H1 (cell line): ENCODE results near the gene MAML3. TPM values are rescaled to one million over a fixed set of nuclear protein-coding genes. Genes with fewer than 3 reads are reported as not detected.

Experiments used
- CTCF ChIA-PET: fragments of 300-600 bp; sonication (Branson Sonifier 250); formaldehyde crosslinking; loops from one replicate; lab custom pipeline; 2021; ENCODE audit not compliant: partially characterized antibody; lab: Charles Lee
- POLR2A ChIA-PET: fragments of 300-600 bp; sonication (Branson Sonifier 250); formaldehyde crosslinking; loops from one replicate; lab custom pipeline; 2021; ENCODE audit warnings: inconsistent platforms; ENCODE audit not compliant: partially characterized antibody; lab: Charles Lee
- DNase-seq, 2 experiments: peaks; one replicate each; pipeline versions ENCODE4 v3.0.0 to v3.0.0-alpha.2; 2010 to 2022; ENCODE audit warnings: low spot score in 2 of 2, low read depth in 1 of 2, mixed read lengths in 1 of 2
- FAIRE-seq: peaks from 2 replicates; lab custom pipeline; 2011; peaks lifted over from hg19 to GRCh38; lab: Jason Lieb, UNC
- H2AFZ ChIP-seq: 2 replicates; pipeline ENCODE4 v1.8.1; 2012; ENCODE audit warnings: low read length, inconsistent platforms
- H2AK5ac ChIP-seq: 2 replicates; pipeline ENCODE4 v1.6.1; 2013; ENCODE audit warnings: low read depth, low read length
- H2BK120ac ChIP-seq: replicated peaks from 2 replicates; pipeline ENCODE3; 2013; ENCODE audit warnings: low read depth, low read length, inconsistent platforms
- H2BK12ac ChIP-seq: 2 replicates; pipeline ENCODE4 v1.6.1; 2013; ENCODE audit warnings: low read depth, low read length
- H2BK15ac ChIP-seq: 2 replicates; pipeline ENCODE4 v1.6.1; 2013; ENCODE audit warnings: low read length
- H2BK20ac ChIP-seq: 2 replicates; pipeline ENCODE4 v1.6.1; 2013; ENCODE audit warnings: low read length
- H2BK5ac ChIP-seq: 2 replicates; pipeline ENCODE4 v1.6.1; 2013; ENCODE audit warnings: low read depth, low read length
- H3K14ac ChIP-seq: 2 replicates; pipeline ENCODE4 v1.6.1; 2013; ENCODE audit warnings: inconsistent platforms; ENCODE audit not compliant: insufficient read length
- H3K18ac ChIP-seq: 2 replicates; pipeline ENCODE4 v1.6.1; 2013; ENCODE audit warnings: low read length; ENCODE audit errors: extremely low read depth
- H3K23ac ChIP-seq: 2 replicates; pipeline ENCODE4 v1.6.1; 2013; ENCODE audit warnings: inconsistent platforms; ENCODE audit not compliant: insufficient read length
- H3K23me2 ChIP-seq: 2 replicates; pipeline ENCODE4 v1.6.1; 2013; ENCODE audit warnings: low read depth, low read length
- H3K27ac ChIP-seq: 2 replicates; pipeline ENCODE4 v1.6.1; 2011; ENCODE audit warnings: low read depth, low read length, inconsistent platforms
- H3K27me3 ChIP-seq, 4 experiments: replicated peaks in 1 of 4; 1 replicate in 1 of 4; 2 replicates in 3 of 4; pipeline versions ENCODE4 v1.6.1 to v1.8.1; 2011 to 2013; ENCODE audit warnings: low read length in 3 of 4, mild to moderate bottlenecking in 3 of 4, inconsistent platforms in 2 of 4, mixed read lengths in 2 of 4, moderate library complexity in 1 of 4; ENCODE audit not compliant: control insufficient read depth in 3 of 4, insufficient read depth in 3 of 4; ENCODE audit errors: extremely low read depth in 1 of 4
- H3K36me3 ChIP-seq, 4 experiments: 2 replicates each; pipeline versions ENCODE4 v1.6.1 to v1.8.1; 2011 to 2013; ENCODE audit warnings: mild to moderate bottlenecking in 4 of 4, low read length in 3 of 4, moderate library complexity in 2 of 4, control low read depth in 1 of 4, inconsistent platforms in 1 of 4; ENCODE audit not compliant: insufficient read depth in 4 of 4, control insufficient read depth in 2 of 4
- H3K4ac ChIP-seq: replicated peaks from 2 replicates; pipeline ENCODE3; 2013; ENCODE audit warnings: low read length, low read depth, mixed read lengths, inconsistent platforms; ENCODE audit not compliant: insufficient read length
- H3K4me1 ChIP-seq, 4 experiments: replicated peaks in 1 of 4; 1 replicate in 1 of 4; 2 replicates in 3 of 4; pipeline versions ENCODE4 v1.6.1 to v1.8.1; 2011 to 2013; ENCODE audit warnings: low read length in 3 of 4, inconsistent platforms in 2 of 4, mixed read lengths in 1 of 4; ENCODE audit not compliant: insufficient read depth in 4 of 4, control insufficient read depth in 3 of 4
- H3K4me2 ChIP-seq, 2 experiments: 2 replicates each; pipeline versions ENCODE4 v1.6.1 to v1.8.1; 2011 to 2013; ENCODE audit warnings: low read depth in 2 of 2, low read length in 2 of 2, control low read depth in 1 of 2, inconsistent platforms in 1 of 2, mild to moderate bottlenecking in 1 of 2; ENCODE audit not compliant: insufficient read depth in 1 of 2
- H3K4me3 ChIP-seq, 4 experiments: fragments of 200-600, 300-600 bp in 1 of 4; sonication (generic), shearing (Covaris generic), sonication (Bioruptor Twin) in 1 of 4; 2 replicates each; pipeline versions ENCODE4 v1.5.1 to v1.8.1; 2011 to 2016; ENCODE audit warnings: low read length in 4 of 4, low read depth in 3 of 4, control low read depth in 2 of 4, inconsistent platforms in 2 of 4, mild to moderate bottlenecking in 2 of 4, mixed read lengths in 1 of 4, moderate library complexity in 1 of 4; ENCODE audit not compliant: insufficient read depth in 2 of 4; ENCODE audit errors: extremely low read depth in 1 of 4
- H3K56ac ChIP-seq: replicated peaks from 2 replicates; pipeline ENCODE3; 2013; ENCODE audit warnings: low read depth, mild to moderate bottlenecking, mixed read lengths, low read length, inconsistent platforms; ENCODE audit not compliant: insufficient read length
- H3K79me1 ChIP-seq: 2 replicates; pipeline ENCODE4 v1.6.1; 2013; ENCODE audit warnings: low read depth, low read length, control low read depth
- H3K79me2 ChIP-seq, 2 experiments: 2 replicates each; pipeline versions ENCODE4 v1.6.1 to v1.8.1; 2012 to 2013; ENCODE audit warnings: low read length in 2 of 2, mild to moderate bottlenecking in 2 of 2, inconsistent platforms in 1 of 2; ENCODE audit not compliant: insufficient read depth in 2 of 2, control insufficient read depth in 1 of 2
- H3K9ac ChIP-seq, 4 experiments: replicated peaks in 1 of 4; 1 replicate in 1 of 4; 2 replicates in 3 of 4; pipeline versions ENCODE4 v1.6.1 to v1.8.1; 2011 to 2013; ENCODE audit warnings: low read depth in 3 of 4, low read length in 3 of 4, control low read depth in 2 of 4, mild to moderate bottlenecking in 2 of 4, moderate library complexity in 2 of 4, inconsistent platforms in 1 of 4; ENCODE audit errors: extremely low read depth in 1 of 4
- H3K9me3 ChIP-seq, 2 experiments: 2 replicates each; pipeline versions ENCODE4 v1.6.1 to v1.8.1; 2012 to 2013; ENCODE audit warnings: mild to moderate bottlenecking in 2 of 2, moderate library complexity in 2 of 2, control low read depth in 1 of 2, inconsistent platforms in 1 of 2, low read depth in 1 of 2, low read length in 1 of 2, mixed read lengths in 1 of 2; ENCODE audit not compliant: insufficient read depth in 2 of 2
- H4K20me1 ChIP-seq, 2 experiments: replicated peaks in 1 of 2; 2 replicates each; pipeline versions ENCODE3 to v1.8.1; 2011 to 2013; ENCODE audit warnings: inconsistent platforms in 2 of 2, low read length in 2 of 2, mild to moderate bottlenecking in 1 of 2; ENCODE audit not compliant: insufficient read depth in 2 of 2, control insufficient read depth in 1 of 2
- H4K5ac ChIP-seq: 2 replicates; pipeline ENCODE4 v1.6.1; 2013; ENCODE audit warnings: low read length, low read depth, mixed read lengths, inconsistent platforms; ENCODE audit not compliant: insufficient read length
- H4K8ac ChIP-seq: 2 replicates; pipeline ENCODE4 v1.8.0; 2013; ENCODE audit warnings: mild to moderate bottlenecking, moderate library complexity, low read length, inconsistent platforms; ENCODE audit not compliant: insufficient read depth; ENCODE audit errors: extremely low read depth
- H4K91ac ChIP-seq: replicated peaks from 2 replicates; pipeline ENCODE3; 2013; ENCODE audit warnings: low read length, mixed read lengths, inconsistent platforms; ENCODE audit not compliant: insufficient read length
- BACH1 ChIP-seq: IDR thresholded peaks from 2 replicates; pipeline ENCODE4 v1.6.1; 2012; ENCODE audit warnings: low read length, improper control_type of control experiment
- CHD1 ChIP-seq: IDR thresholded peaks from 2 replicates; pipeline ENCODE4 v1.6.1; 2012; ENCODE audit warnings: low read depth, low read length, improper control_type of control experiment
- EZH2 ChIP-seq: fragments of 200-600 bp; sonication (generic); IDR thresholded peaks from 2 replicates; pipeline ENCODE4 v1.7.1; 2012; ENCODE audit warnings: low read depth, mild to moderate bottlenecking, moderate library complexity, low read length, inconsistent platforms; ENCODE audit not compliant: severe bottlenecking
- HDAC2 ChIP-seq, 2 experiments: fragments of 300-600 bp in 1 of 2; sonication (generic) in 1 of 2; IDR thresholded peaks; 2 replicates each; pipeline ENCODE4 v1.6.1; 2011 to 2012; ENCODE audit warnings: low read depth in 2 of 2, low read length in 2 of 2, mild to moderate bottlenecking in 2 of 2, moderate library complexity in 2 of 2, borderline replicate concordance in 1 of 2, inconsistent platforms in 1 of 2
- SUZ12 ChIP-seq: fragments of 200-600 bp; sonication (generic); IDR thresholded peaks from 2 replicates; pipeline ENCODE4 v1.6.1; 2012; ENCODE audit warnings: mild to moderate bottlenecking, inconsistent platforms, low read length, moderate library complexity, mixed read lengths
- TBP ChIP-seq: IDR thresholded peaks from 2 replicates; pipeline ENCODE4 v1.6.1; 2011; ENCODE audit warnings: low read depth, low read length, improper control_type of control experiment
- WGBS, 2 experiments: shearing (Covaris generic) in 1 of 2; methylation state at CpG; one replicate each; pipeline versions ENCODE4 v1.1.6 to v1.1.7; 2013 to 2015; ENCODE audit warnings: low lambda C conversion rate in 2 of 2, mixed read lengths in 2 of 2, inconsistent platforms in 1 of 2, low coverage in 1 of 2, missing lambda C conversion rate in 1 of 2; ENCODE audit not compliant: insufficient replicate concordance in 2 of 2, insufficient coverage in 1 of 2, insufficient read length in 1 of 2; ENCODE audit errors: extremely low coverage in 1 of 2, missing lambda C conversion rate in 1 of 2; 5-methylcytosine and 5-hydroxymethylcytosine counted together
- polyA plus RNA-seq, 7 experiments: library from polyadenylated mRNA; depleted of rRNA in 3 of 7; stranded (reverse) in 5 of 7; unstranded in 2 of 7; fragments of >200 nt in 5 of 7; fragments of 200-250 nt in 2 of 7; gene quantifications; 1 replicate in 5 of 7; 2 replicates in 1 of 7; 4 replicates in 1 of 7; pipeline versions ENCODE4 v1.2.1 to v1.2.3, GENCODE V29; 2011 to 2013; ENCODE audit warnings: missing spikeins in 2 of 7, mixed read lengths in 2 of 7
- total RNA-seq: library from RNA; stranded (reverse); fragmentation: NEBNext Ultra II Directional; extraction: Animal tissue kit (Norgen Biotek cat#: 25700); gene quantifications from 2 replicates; pipeline ENCODE4 v1.2.1, GENCODE V29; 2021

The MAML3 gene
- total and polyA plus RNA-seq, 2 of the 8 experiments (the other 6 are each of a cell fraction or from before 2014, with no cell fraction given) = 2.1 to 5.7 TPM

DNA sequence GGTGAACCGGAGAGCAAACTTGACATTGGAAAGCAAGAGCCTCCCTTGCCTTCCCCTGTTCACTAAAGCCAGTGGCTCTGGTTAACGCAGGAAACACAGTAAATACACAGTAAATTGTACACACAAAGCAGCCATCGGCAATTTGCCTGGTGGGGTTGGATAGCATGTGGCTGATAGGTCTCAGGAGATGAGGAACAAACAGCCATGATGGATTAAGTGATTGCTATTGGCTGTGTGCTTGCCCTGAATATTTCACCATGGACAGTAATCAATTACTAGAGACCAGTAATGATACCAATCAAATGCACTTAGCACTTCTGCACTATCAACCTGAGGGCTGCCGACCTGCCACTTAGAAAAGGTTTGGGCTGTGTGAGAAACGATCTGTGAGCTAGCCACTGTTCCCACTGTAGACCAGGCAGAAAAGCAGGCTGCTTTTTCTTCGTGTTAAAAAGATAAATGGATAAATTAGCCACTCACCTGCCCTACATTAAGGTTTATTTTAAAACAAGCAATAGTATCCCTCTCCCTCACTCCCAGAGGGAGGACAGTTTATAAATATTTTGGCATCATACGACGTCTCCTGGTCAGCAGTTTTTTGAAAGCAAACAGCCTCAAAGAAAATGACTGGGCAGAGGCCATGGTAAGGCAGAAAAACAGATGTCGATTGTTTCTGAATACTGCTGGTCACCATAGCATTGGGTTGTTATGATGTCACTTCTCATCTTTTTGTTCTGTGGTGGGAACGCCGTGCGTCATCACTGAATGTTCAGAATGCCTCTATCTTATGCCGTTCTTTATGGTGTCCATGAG, 167.1 kb downstream of the MAML3 start:
- Histone ChIP-seq H2BK120ac (no peak overlapping the region), H3K79me1 (no peaks in the 10 kb centered on the region), H4K91ac (no peak overlapping the region), H2BK5ac (no peak overlapping the region), H3K9me3 (no peaks in the 10 kb centered on the region), H2BK15ac (no peak overlapping the region), H4K5ac (no peak overlapping the region), H3K4ac (no peak overlapping the region), H3K27me3 (no peaks in the 10 kb centered on the region; a peak in 1 of 7 replicates), H3K56ac (no peak overlapping the region), H3K27ac (no peak overlapping the region), H3K36me3 (no peaks in the 10 kb centered on the region), H3K4me3 (no peak overlapping the region), H2BK12ac (no peak overlapping the region)
- POLR2A ChIA-PET = no interaction called here
- no peak for FAIRE-seq
- TF ChIP-seq SUZ12 (no peak), HDAC2 (IDR thresholded peaks at IDR 0.05; ENCODE audit: borderline replicate concordance in 1 of 2, low read depth in 2 of 2, low read length in 2 of 2) (no peak), EZH2 (no peak), BACH1 (no peak), TBP (no peak), CHD1 (no peak)
- TF ChIP-seq, all 59 proteins: peak for 0
- DNase-seq = no peak
- no peak overlapping the region for H2AK5ac ChIP-seq
- H3K23ac ChIP-seq = no peak overlapping the region
- no peaks in the 10 kb centered on the region for H4K20me1 ChIP-seq
- no peak overlapping the region for H3K18ac ChIP-seq
- no peak overlapping the region for H3K4me2 ChIP-seq
- CTCF ChIA-PET = no interaction called here
- H3K9ac ChIP-seq = no peak overlapping the region
- no peaks in the 10 kb centered on the region for H3K23me2 ChIP-seq
- H2BK20ac ChIP-seq = no peak overlapping the region
- H3K14ac ChIP-seq = no peak overlapping the region
- whole genome bisulfite sequencing, 2 experiments = 93% methylated on average over 13 of the region's 13 CpGs; no CpG with 5 or more reads in 1 of the 2 experiments
- H3K79me2 ChIP-seq = no peaks in the 10 kb centered on the region
- no peak overlapping the region for H4K8ac ChIP-seq
- H2AFZ ChIP-seq = no peak overlapping the region
- peaks cover 5 to 11% (median 7%) of the 10 kb centered on the region in 4 experiments; a peak in 6 of 7 replicates for H3K4me1 ChIP-seq
